ENCODE results near the gene RNF20.

Gene RNF20

GRCh38 chr9:101574731-101575333 lies 41.2 kb downstream of the RNF20 start:
- Histone ChIP-seq H3K27ac (ENCODE audit: low read length) (no peak overlapping the region), H3K4me2 (ENCODE audit: insufficient read depth, low read length) (no peak overlapping the region), H3K4me3 (ENCODE audit: low read depth in 1 of 2, low read length in 2 of 2) (no peak overlapping the region), H2AFZ (ENCODE audit: low read depth, low read length) (no peak overlapping the region), H4K20me1 (ENCODE audit: insufficient read depth, low read length) (no peaks in the 10 kb centered on the region), H3K79me2 (ENCODE audit: insufficient read depth, low read length) (no peaks in the 10 kb centered on the region), H3K4me1 (ENCODE audit: insufficient read depth, low read length) (no peaks in the 10 kb centered on the region), H3K9me3 (ENCODE audit: insufficient read depth, low read length, severe bottlenecking) (no peaks in the 10 kb centered on the region), H3K27me3 (ENCODE audit: insufficient read depth, low read length, poor library complexity) (no peaks in the 10 kb centered on the region), H3K36me3 (ENCODE audit: insufficient read depth, low read length) (no peaks in the 10 kb centered on the region), H3K9ac (ENCODE audit: low read depth, low read length) (no peak overlapping the region)
- TF ChIP-seq CTCF (IDR thresholded peaks at IDR 0.05; ENCODE audit: borderline replicate concordance, extremely low read depth, low read length, poor library complexity, severe bottlenecking) (no peak), EZH2 (IDR thresholded peaks at IDR 0.05; ENCODE audit: borderline replicate concordance, low read depth, low read length, severe bottlenecking) (no peak)
- DNase-seq (no peak), ATAC-seq (ENCODE audit: insufficient read depth, low read depth) (no peak)

GRCh38 chr9:101578378-101578777 lies 44.7 kb downstream of the RNF20 start:
- H2AFZ ChIP-seq (ENCODE audit: low read depth, low read length): no peak overlapping the region
- no peaks in the 10 kb centered on the region for H3K4me1 ChIP-seq (ENCODE audit: insufficient read depth, low read length)
- no peaks in the 10 kb centered on the region for H3K36me3 ChIP-seq (ENCODE audit: insufficient read depth, low read length)
- DNase-seq: no peak
- H4K20me1 ChIP-seq (ENCODE audit: insufficient read depth, low read length): no peaks in the 10 kb centered on the region
- no peaks in the 10 kb centered on the region for H3K9me3 ChIP-seq (ENCODE audit: insufficient read depth, low read length, severe bottlenecking)
- H3K79me2 ChIP-seq (ENCODE audit: insufficient read depth, low read length): no peaks in the 10 kb centered on the region
- no peak overlapping the region for H3K4me2 ChIP-seq (ENCODE audit: insufficient read depth, low read length)
- H3K27ac ChIP-seq (ENCODE audit: low read length): no peak overlapping the region
- TF ChIP-seq EZH2 (IDR thresholded peaks at IDR 0.05; ENCODE audit: borderline replicate concordance, low read depth, low read length, severe bottlenecking) (no peak), CTCF (IDR thresholded peaks at IDR 0.05; ENCODE audit: borderline replicate concordance, extremely low read depth, low read length, poor library complexity, severe bottlenecking) (no peak)
- H3K9ac ChIP-seq (ENCODE audit: low read depth, low read length): no peak overlapping the region
- no peak for ATAC-seq (ENCODE audit: insufficient read depth, low read depth)
- no peaks in the 10 kb centered on the region for H3K27me3 ChIP-seq (ENCODE audit: insufficient read depth, low read length, poor library complexity)
- no peak overlapping the region for H3K4me3 ChIP-seq (ENCODE audit: low read depth in 1 of 2, low read length in 2 of 2)

GRCh38 chr9:101579711-101580545 lies 46.3 kb downstream of the RNF20 start:
- Histone ChIP-seq H3K36me3 (ENCODE audit: insufficient read depth, low read length) (no peaks in the 10 kb centered on the region), H4K20me1 (ENCODE audit: insufficient read depth, low read length) (no peaks in the 10 kb centered on the region), H3K4me1 (ENCODE audit: insufficient read depth, low read length) (no peaks in the 10 kb centered on the region), H3K9ac (ENCODE audit: low read depth, low read length) (no peak overlapping the region), H3K4me3 (ENCODE audit: low read depth in 1 of 2, low read length in 2 of 2) (no peak overlapping the region), H3K27ac (ENCODE audit: low read length) (no peak overlapping the region), H3K4me2 (ENCODE audit: insufficient read depth, low read length) (no peak overlapping the region), H2AFZ (ENCODE audit: low read depth, low read length) (no peak overlapping the region), H3K27me3 (ENCODE audit: insufficient read depth, low read length, poor library complexity) (no peaks in the 10 kb centered on the region), H3K79me2 (ENCODE audit: insufficient read depth, low read length) (no peaks in the 10 kb centered on the region), H3K9me3 (ENCODE audit: insufficient read depth, low read length, severe bottlenecking) (no peaks in the 10 kb centered on the region)
- DNase-seq (no peak), ATAC-seq (ENCODE audit: insufficient read depth, low read depth) (no peak)
- no peak for TF ChIP-seq EZH2 (IDR thresholded peaks at IDR 0.05; ENCODE audit: borderline replicate concordance, low read depth, low read length, severe bottlenecking)
- TF ChIP-seq CTCF (IDR thresholded peaks at IDR 0.05; ENCODE audit: borderline replicate concordance, extremely low read depth, low read length, poor library complexity, severe bottlenecking): no peak

Data from DND-41 (cell line).